K562 (cell line): ENCODE measurements around the gene TRPM8. TPM values are rescaled to one million over a fixed set of nuclear protein-coding genes. Genes with fewer than 3 reads are reported as not detected.

Experiments
- ATAC-seq: fragments of 200-7000 bp; cut with Tn5 transposase; 3 replicates; pipeline ENCODE4 v1.9.1; 2020; ENCODE audit warnings: moderate library complexity
- BruUV-seq: library from RNA; stranded (reverse); fragments of 400-500 nt; replicated peaks from 2 replicates; lab custom pipeline; 2021; lab: Mats Ljungman, UMichigan
- CTCF ChIA-PET: fragments of 300-600 bp; formaldehyde crosslinking; extraction: SDS; loops from one replicate; lab custom pipeline; 2021; ENCODE audit warnings: low intra/inter-chr PET ratio; lab: Yijun Ruan, JAX
- POLR2A ChIA-PET: fragments of 300-600, 350-650 bp; sonication (Branson Sonifier 250); formaldehyde crosslinking; extraction: SDS; loops from one replicate; lab custom pipeline; 2021; ENCODE audit warnings: antibody characterized with exemption, inconsistent platforms; lab: Yijun Ruan, JAX
- DNase-seq, 4 experiments: peaks; one replicate each; pipeline versions ENCODE4 v3.0.0 to v3.0.0-alpha.2; 2011 to 2018; ENCODE audit warnings: low spot score in 3 of 4, mixed read lengths in 3 of 4; ENCODE audit errors: extremely low read depth in 1 of 4
- FAIRE-seq: peaks from 2 replicates; lab custom pipeline; 2011; peaks lifted over from hg19 to GRCh38; lab: Jason Lieb, UNC
- H2AFZ ChIP-seq: 2 replicates; pipeline ENCODE4 v1.6.0; 2011; ENCODE audit warnings: low read depth, low read length, control low read depth, inconsistent platforms
- H3K27ac ChIP-seq: fragments of 200-600 bp; 3 replicates; pipeline ENCODE4 v1.8.0; 2011; ENCODE audit warnings: low read depth, mild to moderate bottlenecking, control low read depth, inconsistent platforms, low read length, moderate library complexity, mixed read lengths; ENCODE audit errors: extremely low read depth
- H3K27me3 ChIP-seq, 2 experiments: fragments of 300-600 bp in 1 of 2; 2 replicates in 1 of 2; 3 replicates in 1 of 2; pipeline versions ENCODE4 v1.6.0 to v1.8.0; 2011; ENCODE audit warnings: inconsistent platforms in 2 of 2, low read length in 2 of 2, mild to moderate bottlenecking in 1 of 2, mixed read lengths in 1 of 2, moderate library complexity in 1 of 2; ENCODE audit not compliant: control insufficient read depth in 2 of 2, insufficient read depth in 2 of 2
- H3K36me3 ChIP-seq: fragments of 300-600 bp; 3 replicates; pipeline ENCODE4 v1.8.0; 2011; ENCODE audit warnings: mild to moderate bottlenecking, low read length, inconsistent platforms; ENCODE audit not compliant: control insufficient read depth, insufficient read depth
- H3K4me1 ChIP-seq, 2 experiments: fragments of 200-600 bp in 1 of 2; replicated peaks in 1 of 2; 2 replicates in 1 of 2; 3 replicates in 1 of 2; pipeline versions ENCODE4 v1.5.1 to v1.8.0; 2011; ENCODE audit warnings: inconsistent platforms in 2 of 2, low read length in 2 of 2, mild to moderate bottlenecking in 1 of 2, mixed read lengths in 1 of 2, moderate library complexity in 1 of 2; ENCODE audit not compliant: control insufficient read depth in 2 of 2, insufficient read depth in 2 of 2
- H3K4me2 ChIP-seq: 2 replicates; pipeline ENCODE4 v1.6.1; 2011; ENCODE audit warnings: low read length, control low read depth, inconsistent platforms, mixed read lengths; ENCODE audit not compliant: insufficient read depth
- H3K4me3 ChIP-seq: fragments of 200-600 bp; sonication (generic), shearing (Covaris generic); 2 replicates; pipeline ENCODE4 v1.5.1; 2016; ENCODE audit warnings: control low read depth, inconsistent platforms
- H3K79me2 ChIP-seq: fragments of 200-600 bp; 3 replicates; pipeline ENCODE4 v1.8.0; 2011; ENCODE audit warnings: low read length, inconsistent platforms; ENCODE audit not compliant: control insufficient read depth, insufficient read depth
- H3K9ac ChIP-seq, 2 experiments: 2 replicates each; pipeline versions ENCODE4 v1.6.0 to v1.6.1; 2011; ENCODE audit warnings: low read depth in 2 of 2, low read length in 2 of 2, control low read depth in 1 of 2, inconsistent platforms in 1 of 2, mild to moderate bottlenecking in 1 of 2, mixed read lengths in 1 of 2; ENCODE audit not compliant: insufficient read depth in 1 of 2
- H3K9me1 ChIP-seq: one replicate; pipeline ENCODE4 v1.6.0; 2011; ENCODE audit warnings: inconsistent platforms, mild to moderate bottlenecking, low read length, moderate library complexity; ENCODE audit not compliant: control insufficient read depth, insufficient read depth
- H3K9me3 ChIP-seq: replicated peaks from 2 replicates; pipeline ENCODE4 v1.5.1; 2011; ENCODE audit warnings: low read depth, low read length, inconsistent platforms; ENCODE audit not compliant: control insufficient read depth, insufficient read depth
- H4K20me1 ChIP-seq: replicated peaks from 2 replicates; pipeline ENCODE4 v1.6.1; 2011; ENCODE audit warnings: low read length, inconsistent platforms, mixed read lengths; ENCODE audit not compliant: control insufficient read depth, insufficient read depth
- FIP1L1 ChIP-seq: fragments of 200-400 bp; formaldehyde crosslinking; IDR thresholded peaks from 2 replicates; pipeline ENCODE4 v1.6.1; 2018; ENCODE audit warnings: mild to moderate bottlenecking, low read depth, low read length; ENCODE audit not compliant: poor library complexity, severe bottlenecking
- HCFC1 ChIP-seq: IDR thresholded peaks from 2 replicates; pipeline ENCODE4 v1.6.1; 2012; ENCODE audit warnings: low read depth, low read length, improper control_type of control experiment
- HDAC3 ChIP-seq: fragments of 450-650 bp; IDR thresholded peaks from 2 replicates; pipeline ENCODE4 v1.6.1; 2018; ENCODE audit warnings: borderline replicate concordance, mild to moderate bottlenecking, moderate library complexity; ENCODE audit not compliant: partially characterized antibody
- HDAC8 ChIP-seq: fragments of 450-650 bp; IDR thresholded peaks from 2 replicates; pipeline ENCODE4 v1.6.1; 2016; ENCODE audit warnings: mild to moderate bottlenecking, missing genetic modification characterization, moderate library complexity, missing compliant biosample characterization
- KLF1 ChIP-seq: fragments of 450-650 bp; IDR thresholded peaks from 2 replicates; pipeline ENCODE4 v1.6.1; 2016; ENCODE audit warnings: missing genetic modification characterization, missing compliant biosample characterization
- PHB2 ChIP-seq: fragments of 450-650 bp; IDR thresholded peaks from 2 replicates; pipeline ENCODE4 v1.6.1; 2017; ENCODE audit warnings: low read depth
- SRSF9 ChIP-seq: fragments of 200-400 bp; formaldehyde crosslinking; IDR thresholded peaks from 2 replicates; pipeline ENCODE4 v1.6.1; 2017; ENCODE audit warnings: low read depth, low read length, borderline replicate concordance
- ZNF133 ChIP-seq: fragments of 250-450 bp; sonication (Bioruptor Pico); IDR thresholded peaks from 2 replicates; pipeline ENCODE4 v1.4.0; 2020; ENCODE audit warnings: mild to moderate bottlenecking
- ZNF263 ChIP-seq: sonication (generic); formaldehyde crosslinking; IDR thresholded peaks from 2 replicates; pipeline ENCODE4 v1.8.0; 2022; ENCODE audit warnings: mild to moderate bottlenecking, missing genetic modification reagents, borderline replicate concordance
- ZNF449 ChIP-seq: fragments of 250-450 bp; sonication (Bioruptor Pico); IDR thresholded peaks from 2 replicates; pipeline ENCODE4 v1.8.0; 2022; ENCODE audit warnings: moderate library complexity, mild to moderate bottlenecking, inconsistent platforms
- ZNF830 ChIP-seq: fragments of 250-450 bp; sonication (Bioruptor Pico); IDR thresholded peaks from 2 replicates; pipeline ENCODE4 v1.5.0; 2021; ENCODE audit warnings: mild to moderate bottlenecking
- WGBS: fragments of 100-300 bp; shearing (Covaris generic); methylation state at CpG from one replicate; pipeline ENCODE4 v1.1.6; 2016; ENCODE audit warnings: low coverage, mixed read lengths; ENCODE audit not compliant: insufficient coverage; ENCODE audit errors: missing lambda C conversion rate; 5-methylcytosine and 5-hydroxymethylcytosine counted together
- in situ Hi-C: fragments of 300-500 bp; cut with MboI; formaldehyde crosslinking; loops from 4 replicates; pipeline ENCODE4 v1.15.0; 2018; ENCODE audit warnings: inconsistent platforms, mixed read lengths
- intact Hi-C: fragments of 100-400 bp; cut with micrococcal nuclease; formaldehyde crosslinking; loops from 2 replicates; pipeline ENCODE4 v1.14.2; 2022
- polyA plus RNA-seq, 8 experiments: library from polyadenylated mRNA; depleted of rRNA in 4 of 8; stranded (reverse) in 5 of 8; unstranded in 3 of 8; fragments of >200 nt; fragmentation: Nextera tagmentation in 2 of 8; fragmentation: Illumina TruSeq in 1 of 8; extraction: Ambion mirVana in 2 of 8; extraction: Trizol in 1 of 8; gene quantifications; 2 replicates each; pipeline versions ENCODE4 v1.2.1 to v1.2.3, GENCODE V29; 2011 to 2014; ENCODE audit warnings: inconsistent platforms in 1 of 8, missing spikeins in 1 of 8
- total RNA-seq, 7 experiments: library from RNA; depleted of rRNA in 6 of 7; stranded (reverse); fragments of >200 nt in 6 of 7; fragmentation: Illumina TruSeq in 2 of 7; extraction: Trizol in 2 of 7; gene quantifications; 2 replicates each; pipeline versions ENCODE4 v1.2.1 to v1.2.3, GENCODE V29; 2011 to 2021; ENCODE audit warnings: low replicate concordance in 1 of 7
- TF ChIP-seq, protein P1 (sequence below), 2 experiments: IDR thresholded peaks in 1 of 2; conservative IDR thresholded peaks in 1 of 2; 2 replicates each; pipeline ENCODE4 v1.6.1; 2016; ENCODE audit warnings: low read depth in 2 of 2, mild to moderate bottlenecking in 1 of 2, missing compliant biosample characterization in 1 of 2, missing genetic modification characterization in 1 of 2, moderate library complexity in 1 of 2

TRPM8 gene
- total and polyA plus RNA-seq, 9 of the 15 experiments (the other 6 are each of a cell fraction or from before 2014, with no cell fraction given) = not detected

GRCh38 chr2:233952335-233952734, 35.2 kb downstream of the TRPM8 start:
- H3K27ac ChIP-seq = no peak overlapping the region
- no peak for DNase-seq
- H3K36me3 ChIP-seq = no peaks in the 10 kb centered on the region
- POLR2A ChIA-PET = no interaction called here
- H3K4me1 ChIP-seq = no peaks in the 10 kb centered on the region
- H3K9me3 ChIP-seq = no peaks in the 10 kb centered on the region
- H2AFZ ChIP-seq = no peak overlapping the region
- H3K4me3 ChIP-seq = no peak overlapping the region
- no peaks in the 10 kb centered on the region for H3K79me2 ChIP-seq
- BruUV-seq = no TSS peak
- no peaks in the 10 kb centered on the region for H4K20me1 ChIP-seq
- CTCF ChIA-PET = no interaction called here
- no peak overlapping the region for H3K9ac ChIP-seq
- WGBS = 0% methylated on average over 5 of the region's 7 CpGs
- no peaks in the 10 kb centered on the region for H3K9me1 ChIP-seq
- H3K4me2 ChIP-seq = no peak overlapping the region
- no peak for TF ChIP-seq KLF1 (tag)
- no peak for TF ChIP-seq HDAC3
- TF ChIP-seq SRSF9 = no peak
- intact Hi-C loops (no loop called here), in situ Hi-C loops (no loop called here)
- no peak for FAIRE-seq
- peaks cover 0 to 7% of the 10 kb centered on the region in 2 experiments; a peak in 2 of 5 replicates for H3K27me3 ChIP-seq
- ATAC-seq = no peak

- no peak overlapping the region for H3K4me2 ChIP-seq
- DNase-seq (no peak), ATAC-seq (no peak), FAIRE-seq (no peak)
- peaks cover 0 to 7% of the 10 kb centered on the region in 2 experiments; a peak in 2 of 5 replicates for H3K27me3 ChIP-seq
- 0% methylated on average over 6 of the region's 7 CpGs for WGBS
- H3K79me2 ChIP-seq = no peaks in the 10 kb centered on the region
- no peak overlapping the region for H3K4me3 ChIP-seq
- POLR2A ChIA-PET = no interaction called here
- no peak overlapping the region for H3K27ac ChIP-seq
- H4K20me1 ChIP-seq = no peaks in the 10 kb centered on the region
- BruUV-seq = no TSS peak
- no peaks in the 10 kb centered on the region for H3K9me3 ChIP-seq
- CTCF ChIA-PET = no interaction called here
- H3K36me3 ChIP-seq = no peaks in the 10 kb centered on the region
- H3K4me1 ChIP-seq = no peaks in the 10 kb centered on the region
- intact Hi-C loops = no loop called here
- no peak overlapping the region for H2AFZ ChIP-seq
- H3K9ac ChIP-seq = no peak overlapping the region
- no peaks in the 10 kb centered on the region for H3K9me1 ChIP-seq
- in situ Hi-C loops = no loop called here
- TF ChIP-seq, protein P1, sequence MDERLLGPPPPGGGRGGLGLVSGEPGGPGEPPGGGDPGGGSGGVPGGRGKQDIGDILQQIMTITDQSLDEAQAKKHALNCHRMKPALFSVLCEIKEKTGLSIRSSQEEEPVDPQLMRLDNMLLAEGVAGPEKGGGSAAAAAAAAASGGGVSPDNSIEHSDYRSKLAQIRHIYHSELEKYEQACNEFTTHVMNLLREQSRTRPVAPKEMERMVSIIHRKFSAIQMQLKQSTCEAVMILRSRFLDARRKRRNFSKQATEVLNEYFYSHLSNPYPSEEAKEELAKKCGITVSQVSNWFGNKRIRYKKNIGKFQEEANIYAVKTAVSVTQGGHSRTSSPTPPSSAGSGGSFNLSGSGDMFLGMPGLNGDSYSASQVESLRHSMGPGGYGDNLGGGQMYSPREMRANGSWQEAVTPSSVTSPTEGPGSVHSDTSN (CRISPR knock-in tag; IDR thresholded peaks at IDR 0.05; ENCODE audit: low read depth) = no peak
- TF ChIP-seq, protein P1 (tag; conservative IDR thresholded peaks at IDR 0.05; ENCODE audit: low read depth) = no peak
- TF ChIP-seq ZNF449 (CRISPR knock-in tag) = no peak
- no peak for TF ChIP-seq ZNF263 (CRISPR knock-in tag)
- no peak for TF ChIP-seq FIP1L1
- no peak for TF ChIP-seq ZNF830
- no peak for TF ChIP-seq PHB2
- TF ChIP-seq ZNF133 (CRISPR knock-in tag) = no peak
- TF ChIP-seq HCFC1 = no peak
- TF ChIP-seq HDAC8 = no peak
Measured at GRCh38 chr2:233953087-233953801, 36.1 kb downstream of the TRPM8 start.
